GM19328 (cell line): ENCODE data around the gene PRR14.

Experiments used
- ATAC-seq: cut with Tn5 transposase; IDR thresholded peaks from one replicate; pipeline ENCODE4 v1.9.1; 2021; ENCODE audit warnings: mild to moderate bottlenecking, moderate library complexity; ENCODE audit not compliant: unreplicated experiment

PRR14 gene

GRCh38 chr16:30650369-30651123 lies at the start of gene PRR14:
TSS of gene PRR14 (plus strand) at chr16:30650960. CDS start at chr16:30651646, 686 bp downstream.
- ATAC-seq, result peak; percentile 62

GRCh38 chr16:30601966-30602365 lies 48.8 kb upstream of the PRR14 start:
- no peak for ATAC-seq

- no peak for ATAC-seq
Measured at GRCh38 chr16:30602616-30603277, 48.0 kb upstream of the PRR14 start.

GRCh38 chr16:30603945-30604315 lies 46.8 kb upstream of the PRR14 start:
- no peak for ATAC-seq

- ATAC-seq, result no peak
Measured at GRCh38 chr16:30604316-30604947, 46.3 kb upstream of the PRR14 start.

GRCh38 chr16:30605158-30605557 lies 45.6 kb upstream of the PRR14 start:
- no peak for ATAC-seq

- ATAC-seq, result no peak
Measured at GRCh38 chr16:30606004-30606403, 44.8 kb upstream of the PRR14 start.

- ATAC-seq, result peak; percentile 17
Measured at GRCh38 chr16:30609002-30609925, 41.5 kb upstream of the PRR14 start.

GRCh38 chr16:30609926-30610839 lies 40.6 kb upstream of the PRR14 start, which contains the start of gene ZNF689:
TSS of gene ZNF689 (minus strand) at chr16:30610389. CDS start at chr16:30610041, 348 bp downstream.
- peak; percentile 81 for ATAC-seq

- no peak for ATAC-seq
Measured at GRCh38 chr16:30615358-30616091, 35.2 kb upstream of the PRR14 start.

GRCh38 chr16:30619202-30619601 lies 31.6 kb upstream of the PRR14 start:
- no peak for ATAC-seq

- no peak for ATAC-seq
Measured at GRCh38 chr16:30619638-30620037, 31.1 kb upstream of the PRR14 start.

- ATAC-seq, result no peak
Measured at GRCh38 chr16:30620169-30620568, 30.6 kb upstream of the PRR14 start.

- no peak for ATAC-seq
Measured at GRCh38 chr16:30621765-30622164, 29.0 kb upstream of the PRR14 start.

GRCh38 chr16:30622455-30623032 lies 28.2 kb upstream of the PRR14 start:
- no peak for ATAC-seq

GRCh38 chr16:30623536-30624283 lies 27.1 kb upstream of the PRR14 start:
- ATAC-seq, result no peak

- no peak for ATAC-seq
Measured at GRCh38 chr16:30626236-30626635, 24.5 kb upstream of the PRR14 start.
